Measurements from ENCODE around the gene CCDC194. TPM values are rescaled to one million over a fixed set of nuclear protein-coding genes. Genes with fewer than 3 reads are reported as not detected.

CCDC194 gene
- total RNA-seq, 6 experiments from 2014 or later: 0.26 to 1.2 (median 0.36) TPM; not detected in 2

GRCh38 chr19:17405250-17406045 lies 11.5 kb upstream of the CCDC194 start, which contains the start of gene BST2:
BST2 (minus strand) TSS chr19:17405630; CDS start chr19:17405575, 55 bp downstream.
- Histone ChIP-seq H3K9me3 (no peaks in the 10 kb centered on the region), H3K27ac (peak within 1 kb of the TSS; percentile 71 to 95 (median 92)), H3K27me3 (no peaks in the 10 kb centered on the region), H3K36me3 (peaks cover 0 to 4% (median 0%) of the 10 kb centered on the region in 4 donors), H3K4me1 (peaks cover 0 to 9% (median 0%) of the 10 kb centered on the region in 4 donors), H3K4me3 (peak within 1 kb of the TSS; percentile 51 to 62 (median 54))
- WGBS (ENCODE audit: insufficient coverage, low coverage, low lambda C conversion rate, missing lambda C conversion rate): 0% methylated on average over 5 of the region's 18 CpGs
- DNase-seq (peak; percentile 68 to 83 (median 77)), ATAC-seq (peak; percentile 87 to 94 (median 93))
- peak; percentile 62 for TF ChIP-seq POLR2A (IDR thresholded peaks at IDR 0.05)
- TF ChIP-seq, protein P1, sequence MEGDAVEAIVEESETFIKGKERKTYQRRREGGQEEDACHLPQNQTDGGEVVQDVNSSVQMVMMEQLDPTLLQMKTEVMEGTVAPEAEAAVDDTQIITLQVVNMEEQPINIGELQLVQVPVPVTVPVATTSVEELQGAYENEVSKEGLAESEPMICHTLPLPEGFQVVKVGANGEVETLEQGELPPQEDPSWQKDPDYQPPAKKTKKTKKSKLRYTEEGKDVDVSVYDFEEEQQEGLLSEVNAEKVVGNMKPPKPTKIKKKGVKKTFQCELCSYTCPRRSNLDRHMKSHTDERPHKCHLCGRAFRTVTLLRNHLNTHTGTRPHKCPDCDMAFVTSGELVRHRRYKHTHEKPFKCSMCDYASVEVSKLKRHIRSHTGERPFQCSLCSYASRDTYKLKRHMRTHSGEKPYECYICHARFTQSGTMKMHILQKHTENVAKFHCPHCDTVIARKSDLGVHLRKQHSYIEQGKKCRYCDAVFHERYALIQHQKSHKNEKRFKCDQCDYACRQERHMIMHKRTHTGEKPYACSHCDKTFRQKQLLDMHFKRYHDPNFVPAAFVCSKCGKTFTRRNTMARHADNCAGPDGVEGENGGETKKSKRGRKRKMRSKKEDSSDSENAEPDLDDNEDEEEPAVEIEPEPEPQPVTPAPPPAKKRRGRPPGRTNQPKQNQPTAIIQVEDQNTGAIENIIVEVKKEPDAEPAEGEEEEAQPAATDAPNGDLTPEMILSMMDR (IDR thresholded peaks at IDR 0.05): no peak
- intact Hi-C loops (cut with DNase I): no loop called here

GRCh38 chr19:17404621-17405249 lies 10.7 kb upstream of the CCDC194 start:
- no peak for DNase-seq
- intact Hi-C loops (cut with DNase I): no loop called here
- TF ChIP-seq POLR2A (IDR thresholded peaks at IDR 0.05): no peak
- TF ChIP-seq, protein P1 (IDR thresholded peaks at IDR 0.05): no peak
- peaks cover 0 to 6% (median 1%) of the 10 kb centered on the region in 4 donors for H3K36me3 ChIP-seq
- H3K9me3 ChIP-seq: no peaks in the 10 kb centered on the region
- WGBS (ENCODE audit: insufficient coverage, low coverage, low lambda C conversion rate, missing lambda C conversion rate): 13% methylated on average over 7 of the region's 7 CpGs
- H3K4me3 ChIP-seq: peak overlapping the region; percentile 51 to 62 (median 54)
- no peak for ATAC-seq
- H3K4me1 ChIP-seq: peaks cover 0 to 9% (median 0%) of the 10 kb centered on the region in 4 donors
- H3K27ac ChIP-seq: peak overlapping the region; percentile 71 to 95 (median 92)
- H3K27me3 ChIP-seq: no peaks in the 10 kb centered on the region

DNA sequence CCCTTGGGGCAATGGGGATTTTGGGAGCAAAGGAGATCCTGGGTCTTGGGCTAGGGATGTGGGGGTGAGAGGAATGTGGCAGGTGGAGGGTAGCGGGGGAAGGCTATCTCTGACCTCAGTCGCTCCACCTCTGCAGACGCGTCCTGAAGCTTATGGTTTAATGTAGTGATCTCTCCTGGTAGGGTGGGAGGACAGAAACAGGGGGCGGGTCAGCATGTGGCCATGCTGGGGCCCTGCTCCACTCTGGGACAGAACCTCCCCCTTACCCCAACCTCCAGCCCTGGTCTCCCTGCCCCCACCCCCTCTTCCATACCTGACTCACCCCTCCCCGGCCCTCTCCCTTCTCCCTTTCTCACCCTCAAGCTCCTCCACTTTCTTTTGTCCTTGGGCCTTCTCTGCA lies 10.0 kb upstream of the CCDC194 start:
- no peaks in the 10 kb centered on the region for H3K9me3 ChIP-seq

More for the DNA sequence above, 10.0 kb upstream of the CCDC194 start:
- DNase-seq (no peak), ATAC-seq (no peak)
- H3K4me3 ChIP-seq: peak overlapping the region; percentile 51 to 62 (median 54)
- intact Hi-C loops (cut with DNase I): no loop called here
- peak overlapping the region in 2 of 3 donors; percentile 71 to 95 for H3K27ac ChIP-seq
- peaks cover 0 to 8% (median 0%) of the 10 kb centered on the region in 4 donors for H3K4me1 ChIP-seq
- TF ChIP-seq POLR2A (IDR thresholded peaks at IDR 0.05): no peak
- TF ChIP-seq, protein P1 (IDR thresholded peaks at IDR 0.05): no peak
- peaks cover 0 to 6% (median 2%) of the 10 kb centered on the region in 4 donors for H3K36me3 ChIP-seq
- no peaks in the 10 kb centered on the region for H3K27me3 ChIP-seq
- WGBS (ENCODE audit: insufficient coverage, low coverage, low lambda C conversion rate, missing lambda C conversion rate): 74% methylated on average over 3 of the region's 6 CpGs

Data from right lobe of liver (tissue), 6 donors.